HG03558 (cell line): ENCODE data around the gene RAE1.

Experiments
- ATAC-seq: cut with Tn5 transposase; IDR thresholded peaks from one replicate; pipeline ENCODE4 v1.9.1; 2021; ENCODE audit warnings: moderate number of reproducible peaks; ENCODE audit not compliant: unreplicated experiment; ENCODE audit errors: extremely low read depth

The RAE1 gene

DNA sequence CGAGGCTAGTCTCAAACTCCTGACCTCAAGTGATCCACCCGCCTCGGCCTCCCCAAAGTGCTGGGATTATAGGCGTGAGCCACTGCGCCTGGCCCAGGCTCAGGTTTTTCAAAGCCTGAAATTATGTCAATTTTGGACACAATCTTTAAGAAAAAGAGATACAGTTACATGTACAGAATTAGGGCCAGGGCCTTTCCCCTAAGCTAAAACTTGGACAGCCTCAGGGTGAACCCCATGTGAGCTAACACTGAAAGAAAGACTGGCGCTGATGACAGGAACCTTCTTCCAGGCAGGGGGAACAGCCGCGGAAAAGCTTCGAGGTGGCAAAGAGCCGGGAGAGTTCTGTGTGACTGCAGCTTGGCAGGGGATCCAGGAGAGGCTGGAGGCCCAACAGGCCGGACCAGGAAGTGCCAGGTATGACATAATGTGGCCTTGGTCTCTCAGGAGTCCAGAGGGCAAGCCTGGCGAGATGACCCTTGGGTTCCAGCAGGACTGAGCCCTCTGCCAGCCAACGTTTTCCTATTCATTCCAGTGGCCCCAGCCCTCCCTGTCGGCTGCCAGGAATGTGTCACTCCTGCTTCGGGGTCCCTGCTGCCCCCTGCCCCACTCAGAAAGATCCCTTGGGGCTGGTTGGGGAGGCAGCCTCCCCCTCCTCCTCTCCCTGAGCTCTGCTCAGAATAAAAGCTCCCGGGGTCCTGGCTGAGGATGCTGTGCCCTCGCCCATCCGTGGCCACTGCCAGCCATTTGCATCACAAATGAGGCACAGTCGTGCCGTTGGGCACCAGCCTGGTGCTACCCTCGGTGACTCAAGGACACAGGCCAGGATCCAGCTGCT, 77.5 kb downstream of the RAE1 start:
- ATAC-seq = no peak
